Mesenchymal stem cell (in vitro differentiated cells and primary cell): ENCODE measurements around the gene ACY1.
"Not testable (repeated sequence)": the region's sequence is repeated elsewhere in the genome, so short reads cannot be mapped to it uniquely, and the experiment has no call there.

Source experiments
- DNase-seq: peaks from one replicate; pipeline ENCODE4 v3.0.0-alpha.2; 2013
- H2AFZ ChIP-seq: one replicate; pipeline ENCODE4 v1.6.1; 2013; ENCODE audit warnings: low read depth, mild to moderate bottlenecking, control low read depth, inconsistent platforms, low read length, moderate library complexity
- H2AK5ac ChIP-seq: 2 replicates; pipeline ENCODE4 v1.6.1; 2013; ENCODE audit warnings: low read length, moderate library complexity, mild to moderate bottlenecking, inconsistent platforms; ENCODE audit not compliant: severe bottlenecking
- H2BK120ac ChIP-seq: one replicate; pipeline ENCODE4 v1.6.1; 2013; ENCODE audit warnings: low read depth, mild to moderate bottlenecking, inconsistent platforms, low read length, moderate library complexity
- H2BK12ac ChIP-seq, 2 experiments: one replicate each; pipeline ENCODE4 v1.6.1; 2013; ENCODE audit warnings: inconsistent platforms in 2 of 2, low read length in 2 of 2, mild to moderate bottlenecking in 2 of 2, moderate library complexity in 2 of 2, control low read depth in 1 of 2
- H2BK15ac ChIP-seq: one replicate; pipeline ENCODE4 v1.6.1; 2013; ENCODE audit warnings: mild to moderate bottlenecking, low read depth, inconsistent platforms; ENCODE audit not compliant: poor library complexity, severe bottlenecking
- H2BK5ac ChIP-seq: 2 replicates; pipeline ENCODE4 v1.6.1; 2013; ENCODE audit warnings: low read depth, mild to moderate bottlenecking, low read length, control low read depth, inconsistent platforms; ENCODE audit not compliant: poor library complexity, severe bottlenecking
- H3K14ac ChIP-seq, 2 experiments: one replicate each; pipeline ENCODE4 v1.6.1; 2013; ENCODE audit warnings: inconsistent platforms in 2 of 2, low read length in 2 of 2, control low read depth in 1 of 2, mild to moderate bottlenecking in 1 of 2, moderate library complexity in 1 of 2
- H3K18ac ChIP-seq, 2 experiments: one replicate each; pipeline ENCODE4 v1.6.1; 2013; ENCODE audit warnings: inconsistent platforms in 2 of 2, low read length in 2 of 2, control low read depth in 1 of 2, low read depth in 1 of 2, mild to moderate bottlenecking in 1 of 2
- H3K23ac ChIP-seq, 2 experiments: one replicate each; pipeline ENCODE4 v1.6.1; 2013; ENCODE audit warnings: inconsistent platforms in 2 of 2, low read length in 2 of 2, mild to moderate bottlenecking in 2 of 2, moderate library complexity in 2 of 2, control low read depth in 1 of 2
- H3K27ac ChIP-seq: 2 replicates; pipeline ENCODE4 v1.5.1; 2013; ENCODE audit warnings: mild to moderate bottlenecking, moderate library complexity, low read length, control low read depth, inconsistent platforms; ENCODE audit not compliant: poor library complexity, severe bottlenecking
- H3K27me3 ChIP-seq, 2 experiments: 2 replicates each; pipeline versions ENCODE4 v1.6.1 to v1.7.0; 2013; ENCODE audit warnings: low read length in 2 of 2, mild to moderate bottlenecking in 2 of 2, moderate library complexity in 2 of 2, control low read depth in 1 of 2, inconsistent platforms in 1 of 2; ENCODE audit not compliant: control insufficient read depth in 1 of 2, insufficient read depth in 1 of 2
- H3K36me3 ChIP-seq, 2 experiments: 2 replicates each; pipeline versions ENCODE4 v1.6.1 to v1.7.0; 2013; ENCODE audit warnings: low read length in 2 of 2, control low read depth in 1 of 2, inconsistent platforms in 1 of 2, low read depth in 1 of 2, mild to moderate bottlenecking in 1 of 2; ENCODE audit not compliant: insufficient read depth in 2 of 2, control insufficient read depth in 1 of 2
- H3K4ac ChIP-seq, 2 experiments: one replicate each; pipeline ENCODE4 v1.6.1; 2013; ENCODE audit warnings: inconsistent platforms in 2 of 2, low read length in 2 of 2, mild to moderate bottlenecking in 2 of 2, moderate library complexity in 2 of 2, control low read depth in 1 of 2, low read depth in 1 of 2
- H3K4me1 ChIP-seq: 2 replicates; pipeline ENCODE4 v1.6.1; 2013; ENCODE audit warnings: low read depth, low read length, control low read depth; ENCODE audit not compliant: control insufficient read depth, insufficient read depth
- H3K4me2 ChIP-seq: 2 replicates; pipeline ENCODE4 v1.6.1; 2013; ENCODE audit warnings: low read length, mild to moderate bottlenecking, inconsistent platforms; ENCODE audit not compliant: poor library complexity, severe bottlenecking
- H3K4me3 ChIP-seq, 2 experiments: 2 replicates each; pipeline versions ENCODE4 v1.5.1 to v1.7.0; 2013; ENCODE audit warnings: low read length in 2 of 2, mild to moderate bottlenecking in 2 of 2, control low read depth in 1 of 2, low read depth in 1 of 2; ENCODE audit not compliant: insufficient read depth in 1 of 2
- H3K79me1 ChIP-seq: replicated peaks from 2 replicates; pipeline ENCODE4 v1.6.1; 2013; ENCODE audit warnings: mild to moderate bottlenecking, control low read depth, low read length, inconsistent platforms; ENCODE audit not compliant: poor library complexity, severe bottlenecking
- H3K9ac ChIP-seq: 2 replicates; pipeline ENCODE4 v1.7.0; 2013; ENCODE audit warnings: mild to moderate bottlenecking, low read length, moderate library complexity
- H3K9me3 ChIP-seq: 2 replicates; pipeline ENCODE4 v1.7.0; 2013; ENCODE audit warnings: mild to moderate bottlenecking, low read length; ENCODE audit not compliant: control insufficient read depth
- H4K8ac ChIP-seq: one replicate; pipeline ENCODE4 v1.6.1; 2013; ENCODE audit warnings: inconsistent platforms, mild to moderate bottlenecking, low read length, moderate library complexity
- H4K91ac ChIP-seq: one replicate; pipeline ENCODE4 v1.6.1; 2013; ENCODE audit warnings: mild to moderate bottlenecking, low read length, inconsistent platforms
- WGBS: methylation state at CpG from one replicate; pipeline ENCODE4 v1.1.7; 2013; ENCODE audit warnings: mixed read lengths; 5-methylcytosine and 5-hydroxymethylcytosine counted together

The ACY1 gene

DNA sequence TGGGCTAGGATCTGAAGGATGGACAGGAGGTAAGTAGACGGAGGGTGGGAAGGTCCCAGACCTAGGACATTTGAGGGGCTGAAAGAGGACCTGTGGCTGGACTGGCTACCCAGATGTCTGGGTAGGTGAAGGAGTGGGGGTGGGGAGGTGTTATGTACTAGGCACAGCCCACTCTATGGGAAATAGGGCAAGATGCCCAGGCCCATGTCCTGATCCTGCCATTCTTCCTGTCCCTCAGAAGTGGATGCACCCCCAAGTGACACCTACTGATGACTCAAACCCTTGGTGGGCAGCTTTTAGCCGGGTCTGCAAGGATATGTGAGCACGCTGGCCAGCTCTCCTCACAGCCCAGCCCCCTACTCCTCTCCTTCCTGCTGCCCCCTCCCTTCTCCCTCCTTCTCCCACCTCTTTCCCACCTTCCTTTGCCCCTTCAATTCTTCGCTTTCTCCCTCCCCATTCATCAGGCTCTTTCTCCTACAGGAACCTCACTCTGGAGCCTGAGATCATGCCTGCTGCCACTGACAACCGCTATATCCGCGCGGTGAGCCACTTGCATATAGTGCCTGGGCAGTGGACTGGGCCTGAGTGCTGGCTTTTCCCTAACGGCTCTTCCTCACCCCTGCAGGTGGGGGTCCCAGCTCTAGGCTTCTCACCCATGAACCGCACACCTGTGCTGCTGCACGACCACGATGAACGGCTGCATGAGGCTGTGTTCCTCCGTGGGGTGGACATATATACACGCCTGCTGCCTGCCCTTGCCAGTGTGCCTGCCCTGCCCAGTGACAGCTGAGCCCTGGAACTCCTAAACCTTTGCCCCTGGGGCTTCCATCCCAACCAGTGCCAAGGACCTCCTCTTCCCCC, 5.2 kb downstream of the ACY1 start:
- Histone ChIP-seq H3K9me3 (no peaks in the 10 kb centered on the region), H3K4me2 (no peak overlapping the region), H4K91ac (peak overlapping the region; percentile 41), H3K79me1 (peaks cover 11% of the 10 kb centered on the region), H2BK15ac (no peak overlapping the region), H2BK5ac (no peak overlapping the region), H3K27me3 (no peaks in the 10 kb centered on the region), H3K36me3 (peaks cover 21 to 52% of the 10 kb centered on the region in 2 experiments), H3K4ac (no peak overlapping the region), H3K18ac (no peak overlapping the region), H2BK12ac (peak overlapping the region in 1 of 2 experiments; percentile 6), H3K27ac (no peak overlapping the region), H3K9ac (peak overlapping the region; percentile 48), H3K4me3 (no peak overlapping the region), H2BK120ac (no peak overlapping the region), H3K4me1 (peaks cover 28% of the 10 kb centered on the region), H3K14ac (no peak overlapping the region), H2AFZ (no peak overlapping the region), H3K23ac (no peak overlapping the region), H2AK5ac (no peak overlapping the region), H4K8ac (no peak overlapping the region)
- WGBS, result 77% methylated on average over 15 of the region's 15 CpGs
- DNase-seq, result no peak

DNA sequence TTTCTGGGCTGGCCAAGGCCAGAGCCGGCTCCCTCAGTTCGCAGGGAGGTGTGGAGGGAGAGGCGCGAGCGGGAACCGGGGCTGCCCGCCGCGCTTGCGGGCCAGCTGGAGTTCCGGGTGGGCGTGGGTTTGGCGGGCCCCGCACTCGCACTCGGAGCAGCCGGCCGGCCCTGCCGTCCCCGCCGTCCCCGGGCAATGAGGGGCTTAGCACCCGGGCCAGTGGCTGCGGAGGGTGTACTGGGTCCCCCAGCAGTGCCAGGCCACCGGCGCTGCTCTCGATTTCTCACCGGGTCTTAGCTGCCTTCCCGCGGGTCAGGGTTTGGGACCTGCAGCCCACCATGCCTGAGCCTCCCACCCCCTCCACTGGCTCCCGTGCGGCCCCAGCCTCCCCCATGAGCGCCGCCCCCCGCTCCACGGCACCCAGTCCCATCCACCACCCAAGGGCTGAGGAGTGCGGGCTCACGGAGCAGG, 7.2 kb downstream of the ACY1 start:
- not testable (repeated sequence) for H3K23ac ChIP-seq, H3K27ac ChIP-seq
- peaks cover 39 to 65% of the 10 kb centered on the region in 2 experiments for H3K36me3 ChIP-seq

DNA sequence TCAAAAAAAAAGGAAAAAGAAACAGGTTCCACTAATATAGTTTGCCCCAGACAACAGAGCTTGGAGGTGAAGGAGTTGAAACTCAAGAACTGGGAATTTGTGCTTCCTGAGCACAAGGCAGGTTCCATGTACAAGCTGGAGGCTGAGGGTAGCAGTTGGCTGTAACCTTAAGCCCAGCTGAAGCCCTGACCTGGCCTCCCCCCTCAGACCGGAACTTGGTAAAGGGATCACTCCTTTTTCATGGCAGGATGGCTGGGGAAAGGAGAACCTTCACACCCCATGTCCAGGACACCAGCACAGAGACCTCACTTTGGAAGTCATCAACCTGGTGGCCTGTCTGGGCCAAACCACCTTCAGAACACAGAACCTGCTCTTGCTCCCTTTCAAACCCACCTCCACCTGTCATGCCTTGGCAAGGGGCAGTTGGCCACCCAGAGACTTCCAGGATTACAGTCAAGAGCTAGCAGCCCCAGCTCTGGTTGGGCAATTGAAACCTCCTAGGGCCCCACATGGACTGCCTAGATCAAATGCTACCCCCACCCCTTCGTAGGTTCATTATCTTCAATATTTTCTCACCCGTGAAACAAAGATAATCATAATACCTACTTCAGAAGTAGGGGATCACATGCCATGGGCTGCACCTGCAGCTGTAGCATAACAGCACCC, 8.8 kb downstream of the ACY1 start:
- peak overlapping the region in 1 of 2 experiments; percentile 32 for H2BK12ac ChIP-seq
- H4K8ac ChIP-seq, result peak overlapping the region; percentile 45
- DNase-seq, result no peak
- no peaks in the 10 kb centered on the region for H3K9me3 ChIP-seq
- no peak overlapping the region for H2BK120ac ChIP-seq
- H3K27ac ChIP-seq, result peak overlapping the region; percentile 15
- H3K9ac ChIP-seq, result peak overlapping the region; percentile 53
- no peak overlapping the region for H3K18ac ChIP-seq
- no peak overlapping the region for H3K14ac ChIP-seq
- H3K4me1 ChIP-seq, result peaks cover 27% of the 10 kb centered on the region
- H3K4me2 ChIP-seq, result no peak overlapping the region
- H3K23ac ChIP-seq, result no peak overlapping the region
- no peak overlapping the region for H2BK15ac ChIP-seq
- H2AK5ac ChIP-seq, result no peak overlapping the region
- no peak overlapping the region for H2AFZ ChIP-seq
- H3K4me3 ChIP-seq, result no peak overlapping the region
- H3K79me1 ChIP-seq, result peaks cover 12% of the 10 kb centered on the region
- 96% methylated on average over 3 of the region's 3 CpGs for WGBS
- peak overlapping the region in 1 of 2 experiments; percentile 30 for H3K4ac ChIP-seq
- H2BK5ac ChIP-seq, result no peak overlapping the region
- H3K36me3 ChIP-seq, result peaks cover 39 to 55% of the 10 kb centered on the region in 2 experiments
- H3K27me3 ChIP-seq, result no peaks in the 10 kb centered on the region
- H4K91ac ChIP-seq, result no peak overlapping the region

More for the DNA sequence above, 7.2 kb downstream of the ACY1 start:
- Histone ChIP-seq H3K79me1 (peaks cover 12% of the 10 kb centered on the region), H3K4me1 (peaks cover 27% of the 10 kb centered on the region)
- not testable (repeated sequence) for H2BK120ac ChIP-seq, H3K9ac ChIP-seq, H4K91ac ChIP-seq, H3K9me3 ChIP-seq, H2AFZ ChIP-seq, H4K8ac ChIP-seq, H3K4me2 ChIP-seq, H3K18ac ChIP-seq, H2BK15ac ChIP-seq, H3K4me3 ChIP-seq, H2BK12ac ChIP-seq, H2BK5ac ChIP-seq, H3K4ac ChIP-seq, DNase-seq, H3K14ac ChIP-seq, H3K27me3 ChIP-seq, H2AK5ac ChIP-seq
- WGBS, result 95% methylated on average over 36 of the region's 38 CpGs

DNA sequence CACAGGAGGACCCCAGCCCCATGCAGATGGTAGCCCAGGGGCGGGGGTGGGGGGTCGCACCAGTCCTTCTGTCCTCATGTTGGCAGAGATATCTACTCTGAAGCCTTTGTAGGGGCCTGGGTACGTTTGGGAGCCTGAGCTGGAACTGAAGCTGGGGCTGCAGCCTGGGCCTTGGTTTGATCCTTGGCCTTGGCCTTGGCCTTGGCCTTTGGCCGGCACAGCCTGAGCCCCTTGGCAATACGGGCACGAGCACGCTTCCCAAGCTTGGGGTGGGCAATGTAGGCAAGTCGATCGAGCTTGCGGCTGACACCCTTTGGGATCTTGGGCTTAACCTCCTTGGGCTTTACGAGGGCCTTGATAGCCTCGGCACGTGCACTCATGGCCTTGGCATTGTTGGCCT, 10.3 kb downstream of the ACY1 start:
- H4K91ac ChIP-seq, H3K4me3 ChIP-seq, H3K27me3 ChIP-seq, H3K27ac ChIP-seq, H2BK5ac ChIP-seq, H3K14ac ChIP-seq, H3K9me3 ChIP-seq, H2AFZ ChIP-seq, H3K18ac ChIP-seq, DNase-seq, H4K8ac ChIP-seq, H3K4ac ChIP-seq, H2BK120ac ChIP-seq, H2BK15ac ChIP-seq, H3K4me2 ChIP-seq, H2AK5ac ChIP-seq, H3K23ac ChIP-seq, H2BK12ac ChIP-seq: not testable (repeated sequence)
- H3K36me3 ChIP-seq, result peaks cover 39 to 54% of the 10 kb centered on the region in 2 experiments
- H3K79me1 ChIP-seq, result peaks cover 12% of the 10 kb centered on the region
- 97% methylated on average over 9 of the region's 13 CpGs for WGBS
- H3K9ac ChIP-seq, result peak overlapping the region; percentile 100
- H3K4me1 ChIP-seq, result peaks cover 29% of the 10 kb centered on the region
